ENCODE results near the gene NRARP. TPM values are rescaled to one million over a fixed set of nuclear protein-coding genes. Genes with fewer than 3 reads are reported as not detected.

Gene NRARP
- total RNA-seq, 1 experiment from 2014 or later, result 7.4 TPM

GRCh38 chr9:137251194-137251461 lies 50.9 kb downstream of the NRARP start, which contains the start of gene STPG3:
Gene STPG3, plus strand, starts transcription at chr9:137251286. Its CDS starts 1 bp downstream, at chr9:137251287.
- intact Hi-C loops (cut with micrococcal nuclease; ENCODE audit: unreplicated experiment), result no loop called here
- no TSS peak for BruUV-seq (replicated peaks)
- no peak for DNase-seq (ENCODE audit: low spot score)
- H3K27me3 ChIP-seq (replicated peaks; ENCODE audit: insufficient read depth, low read depth, low read length, poor library complexity), result no peaks in the 10 kb centered on the region
- POLR2A ChIA-PET (ENCODE audit: low non-redundant PET), result no interaction called here
- CTCF ChIA-PET, result no interaction called here
- TF ChIP-seq EZH2 (IDR thresholded peaks at IDR 0.05; ENCODE audit: borderline replicate concordance, low read depth, low read length, poor library complexity, severe bottlenecking), result no peak
- TF ChIP-seq CTCF (conservative IDR thresholded peaks at IDR 0.05; ENCODE audit: low read depth, low read length), result no peak
- H3K36me3 ChIP-seq (ENCODE audit: insufficient read depth, low read length, poor library complexity, severe bottlenecking), result peaks cover under 1% of the 10 kb centered on the region
- no peak within 1 kb of the TSS for H3K4me3 ChIP-seq (ENCODE audit: low read depth, low read length, poor library complexity, severe bottlenecking)
- no peaks in the 10 kb centered on the region for H3K9me3 ChIP-seq (ENCODE audit: low read depth, low read length, poor library complexity, severe bottlenecking)
- H3K4me1 ChIP-seq (ENCODE audit: insufficient read depth, low read length, poor library complexity, severe bottlenecking), result peaks cover 9% of the 10 kb centered on the region
- no peak within 1 kb of the TSS for H3K27ac ChIP-seq (ENCODE audit: low read depth, low read length, poor library complexity, severe bottlenecking)

GRCh38 chr9:137250329-137251193 lies 51.5 kb downstream of the NRARP start:
- H3K27me3 ChIP-seq (replicated peaks; ENCODE audit: insufficient read depth, low read depth, low read length, poor library complexity), result no peaks in the 10 kb centered on the region
- H3K36me3 ChIP-seq (ENCODE audit: insufficient read depth, low read length, poor library complexity, severe bottlenecking), result no peaks in the 10 kb centered on the region
- peaks cover 6% of the 10 kb centered on the region for H3K4me1 ChIP-seq (ENCODE audit: insufficient read depth, low read length, poor library complexity, severe bottlenecking)
- H3K9me3 ChIP-seq (ENCODE audit: low read depth, low read length, poor library complexity, severe bottlenecking), result no peaks in the 10 kb centered on the region
- no TSS peak for BruUV-seq (replicated peaks)
- TF ChIP-seq CTCF (conservative IDR thresholded peaks at IDR 0.05; ENCODE audit: low read depth, low read length), result no peak
- TF ChIP-seq EZH2 (IDR thresholded peaks at IDR 0.05; ENCODE audit: borderline replicate concordance, low read depth, low read length, poor library complexity, severe bottlenecking), result no peak
- no peak for DNase-seq (ENCODE audit: low spot score)
- CTCF ChIA-PET, result no interaction called here
- intact Hi-C loops (cut with micrococcal nuclease; ENCODE audit: unreplicated experiment), result no loop called here
- POLR2A ChIA-PET (ENCODE audit: low non-redundant PET), result no interaction called here
- no peak overlapping the region for H3K27ac ChIP-seq (ENCODE audit: low read depth, low read length, poor library complexity, severe bottlenecking)
- no peak overlapping the region for H3K4me3 ChIP-seq (ENCODE audit: low read depth, low read length, poor library complexity, severe bottlenecking)

Other genes starting within 250 kb of the NRARP start
- gene ENTPD2, start 248.2 kb downstream of the NRARP start, total RNA-seq (2021), result not detected in 2 replicates
- gene SAPCD2, start 231.7 kb downstream of the NRARP start, total RNA-seq (2021), result 30.6 and 33.7 TPM in 2 replicates
- gene UAP1L1, start 224.8 kb downstream of the NRARP start, total RNA-seq (2021), result 11.2 and 13.0 TPM in 2 replicates
- 48.6 and 54.9 TPM in 2 replicates for gene MAN1B1, start 215.3 kb downstream of the NRARP start, total RNA-seq (2021)
- 120 and 122 TPM in 2 replicates for gene DPP7, start 187.5 kb downstream of the NRARP start, total RNA-seq (2021)
- gene GRIN1, start 163.1 kb downstream of the NRARP start, total RNA-seq (2021), result 0.17 and 0.52 TPM in 2 replicates
- not detected in 2 replicates for gene LRRC26, start 132.2 kb downstream of the NRARP start, total RNA-seq (2021)
- not detected in 2 replicates for gene TMEM210, start 130.2 kb downstream of the NRARP start, total RNA-seq (2021)
- 49.6 and 54.1 TPM in 2 replicates for gene ANAPC2, start 113.7 kb downstream of the NRARP start, total RNA-seq (2021)
- 86.8 and 87.3 TPM in 2 replicates for gene SSNA1, start 113.6 kb downstream of the NRARP start, total RNA-seq (2021)
- 23.0 and 25.7 TPM in 2 replicates for gene TPRN, start 101.5 kb downstream of the NRARP start, total RNA-seq (2021)
- gene TMEM203, start 96.6 kb downstream of the NRARP start, total RNA-seq (2021), result 37.5 and 41.8 TPM in 2 replicates
- gene NDOR1, start 96.6 kb downstream of the NRARP start, total RNA-seq (2021), result 40.2 and 41.5 TPM in 2 replicates
- 13.7 and 20.2 TPM in 2 replicates for gene RNF208, start 80.0 kb downstream of the NRARP start, total RNA-seq (2021)
- 0.37 TPM in 1 of 2 replicates, not detected in the other for gene CYSRT1, start 77.1 kb downstream of the NRARP start, total RNA-seq (2021)
- gene RNF224, start 74.8 kb downstream of the NRARP start, total RNA-seq (2021), result 0.17 TPM in 1 of 2 replicates, not detected in the other
- not detected in 2 replicates for gene SLC34A3, start 71.4 kb downstream of the NRARP start, total RNA-seq (2021)
- gene TUBB4B, start 61.0 kb downstream of the NRARP start, total RNA-seq (2021), result 645 and 714 TPM in 2 replicates
- 0.35 TPM in 1 of 2 replicates, not detected in the other for gene STPG3, start 51.0 kb downstream of the NRARP start, total RNA-seq (2021)
- 72.6 and 78.1 TPM in 2 replicates for gene NELFB, start 46.9 kb downstream of the NRARP start, total RNA-seq (2021)
- gene TOR4A, start 24.5 kb downstream of the NRARP start, total RNA-seq (2021), result 0.82 and 1.4 TPM in 2 replicates
- 6.3 and 9.4 TPM in 2 replicates for gene EXD3, start 120.9 kb upstream of the NRARP start, total RNA-seq (2021)
- gene NOXA1, start 121.1 kb upstream of the NRARP start, total RNA-seq (2021), result 0.28 and 0.79 TPM in 2 replicates
- gene ENTPD8, start 139.1 kb upstream of the NRARP start, total RNA-seq (2021), result not detected in 2 replicates
- gene NSMF, start 157.1 kb upstream of the NRARP start, total RNA-seq (2021), result 52.7 and 54.9 TPM in 2 replicates
- gene PNPLA7, start 248.1 kb upstream of the NRARP start, total RNA-seq (2021), result 0.90 and 1.8 TPM in 2 replicates
- 66.6 and 67.4 TPM in 2 replicates for gene MRPL41, start 249.6 kb upstream of the NRARP start, total RNA-seq (2021)